T-helper 2 cell treated with Interferon-gamma antibody and Interleukin-4, amounts not matched to agents 5 μg/mL and 100 μg/mL, for 36 hours (primary cell): ENCODE results near the gene SNORC.

Experiments used
- DNase-seq: peaks from one replicate; pipeline ENCODE4 v3.0.0; 2021; ENCODE audit warnings: low spot score
- H3K27ac Mint-ChIP-seq: one replicate; pipeline ENCODE4 v1.8.0; 2021; ENCODE audit warnings: mild to moderate bottlenecking, mixed read lengths
- H3K27me3 Mint-ChIP-seq: one replicate; pipeline ENCODE4 v1.8.0; 2021; ENCODE audit warnings: low read depth, mixed read lengths
- H3K36me3 Mint-ChIP-seq: one replicate; pipeline ENCODE4 v1.8.0; 2021; ENCODE audit warnings: low read depth, mixed read lengths
- H3K4me1 Mint-ChIP-seq: one replicate; pipeline ENCODE4 v1.8.0; 2021; ENCODE audit warnings: low read depth, mixed read lengths
- H3K4me3 Mint-ChIP-seq: one replicate; pipeline ENCODE4 v1.8.0; 2022; ENCODE audit warnings: mild to moderate bottlenecking, moderate library complexity, mixed read lengths
- H3K9me3 Mint-ChIP-seq: one replicate; pipeline ENCODE4 v1.8.0; 2021; ENCODE audit warnings: mixed read lengths

The SNORC gene

DNA sequence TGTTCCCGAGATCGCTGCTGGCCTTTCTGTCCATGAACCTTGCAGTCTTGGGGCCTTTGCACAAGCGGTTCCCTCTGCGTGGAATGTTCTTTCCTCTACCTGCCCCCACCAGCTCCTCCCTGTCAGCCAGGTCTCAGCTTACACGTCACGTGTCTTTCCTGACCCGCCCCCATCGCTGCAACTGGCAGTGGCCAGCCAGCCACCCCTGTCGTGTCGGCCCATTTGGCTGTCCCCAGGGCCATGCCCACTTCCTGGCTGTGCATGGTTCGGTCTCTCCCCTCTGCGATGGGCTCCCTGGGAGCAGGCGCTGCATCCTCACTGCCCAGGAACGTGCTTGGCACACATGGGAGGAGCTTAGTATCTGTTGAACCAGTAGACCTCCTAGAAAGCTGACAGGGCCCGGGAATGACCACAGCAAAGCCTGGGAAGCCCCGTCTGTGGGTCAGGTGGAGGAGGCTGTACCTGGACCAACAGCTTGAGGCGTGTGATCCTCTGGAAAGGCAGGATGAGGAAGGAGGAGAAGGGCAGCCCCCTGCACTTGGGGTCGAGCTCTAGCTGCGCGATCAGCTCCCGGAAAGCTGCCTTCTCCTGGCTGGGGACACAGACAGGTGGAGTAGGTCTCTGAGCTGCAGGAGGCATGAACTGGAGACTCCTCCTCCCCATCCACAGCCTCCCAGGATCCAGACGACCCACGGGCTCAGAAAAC is 21.0 kb downstream of the SNORC start:
- H3K27ac Mint-ChIP-seq = no peak overlapping the region

DNA sequence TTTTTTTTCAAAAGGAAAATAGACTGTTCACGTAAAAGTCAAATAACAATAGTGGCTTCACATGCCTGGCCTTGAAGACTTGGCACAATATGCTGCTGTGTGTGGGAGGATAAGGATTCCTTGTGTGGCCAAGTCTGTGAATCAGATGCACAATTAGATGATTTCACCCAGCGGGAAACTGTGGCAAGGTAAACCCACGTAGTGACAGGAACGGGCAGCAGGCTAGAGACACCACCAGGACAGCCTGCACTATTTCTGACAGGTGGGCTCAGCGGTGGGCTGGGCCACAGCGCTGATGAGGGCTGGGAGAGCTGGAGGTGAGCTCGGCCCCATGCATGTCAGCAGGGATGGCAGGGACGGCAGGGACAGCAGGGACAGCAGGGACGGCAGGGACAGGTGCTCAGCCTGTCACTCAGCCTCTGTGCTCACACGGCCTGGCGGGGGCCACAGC is 21.6 kb downstream of the SNORC start:
- no peak overlapping the region for H3K27ac Mint-ChIP-seq
- no peaks in the 10 kb centered on the region for H3K9me3 Mint-ChIP-seq
- H3K27me3 Mint-ChIP-seq = no peaks in the 10 kb centered on the region

More for the DNA sequence above, 21.0 kb downstream of the SNORC start:
- H3K27me3 Mint-ChIP-seq = no peaks in the 10 kb centered on the region
- DNase-seq = no peak
- no peaks in the 10 kb centered on the region for H3K4me1 Mint-ChIP-seq
- H3K4me3 Mint-ChIP-seq = no peak overlapping the region
- H3K36me3 Mint-ChIP-seq = no peaks in the 10 kb centered on the region
- no peaks in the 10 kb centered on the region for H3K9me3 Mint-ChIP-seq

DNA sequence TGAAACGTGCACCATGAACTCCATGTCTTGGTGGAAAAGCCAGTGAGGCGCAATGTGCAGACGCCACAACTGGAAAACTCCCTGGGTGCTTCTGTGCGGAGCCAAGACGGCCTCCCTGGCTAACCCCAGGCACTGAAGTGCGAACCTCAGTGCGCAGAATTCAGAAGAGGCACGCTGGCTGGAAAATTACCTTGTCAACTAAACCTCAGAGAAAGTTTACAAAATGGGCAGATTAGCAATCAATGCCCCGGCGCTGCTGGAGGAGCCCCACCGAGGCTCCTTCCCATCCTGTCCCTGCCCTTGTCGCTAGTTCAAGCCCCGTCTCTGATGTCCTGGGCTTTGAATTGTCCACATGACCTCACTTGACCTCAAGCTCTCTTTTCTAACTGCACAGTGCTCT is 22.2 kb downstream of the SNORC start:
- no peaks in the 10 kb centered on the region for H3K9me3 Mint-ChIP-seq
- H3K36me3 Mint-ChIP-seq = no peaks in the 10 kb centered on the region
- no peak for DNase-seq
- no peaks in the 10 kb centered on the region for H3K27me3 Mint-ChIP-seq
- H3K4me3 Mint-ChIP-seq = no peak overlapping the region
- H3K27ac Mint-ChIP-seq = no peak overlapping the region
- no peaks in the 10 kb centered on the region for H3K4me1 Mint-ChIP-seq

More for the DNA sequence above, 21.6 kb downstream of the SNORC start:
- no peaks in the 10 kb centered on the region for H3K4me1 Mint-ChIP-seq
- DNase-seq = no peak
- H3K4me3 Mint-ChIP-seq = no peak overlapping the region
- H3K36me3 Mint-ChIP-seq = no peaks in the 10 kb centered on the region

DNA sequence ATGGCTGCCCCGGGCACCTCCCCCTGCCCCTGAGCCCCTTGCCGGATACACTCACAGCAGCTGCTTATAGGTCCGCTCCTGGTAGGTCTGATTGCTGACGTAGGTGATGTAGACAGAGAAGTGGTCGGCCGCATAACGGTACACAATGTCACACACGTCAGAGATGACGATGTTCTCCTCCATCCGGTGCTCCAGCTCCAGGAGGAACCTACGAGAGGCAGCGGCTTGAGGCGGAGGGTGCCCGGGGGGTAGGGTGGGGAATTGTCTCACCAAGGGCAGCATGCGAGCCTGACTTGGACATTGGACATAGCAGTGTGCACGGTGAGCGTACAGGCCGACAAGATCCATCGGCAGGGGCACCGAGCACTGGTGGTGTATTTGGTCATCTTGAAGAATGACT is 22.8 kb downstream of the SNORC start:
- Mint-ChIP-seq H3K27ac (no peak overlapping the region), H3K27me3 (no peaks in the 10 kb centered on the region), H3K4me3 (no peak overlapping the region), H3K36me3 (no peaks in the 10 kb centered on the region), H3K9me3 (no peaks in the 10 kb centered on the region), H3K4me1 (no peaks in the 10 kb centered on the region)
- DNase-seq = no peak

DNA sequence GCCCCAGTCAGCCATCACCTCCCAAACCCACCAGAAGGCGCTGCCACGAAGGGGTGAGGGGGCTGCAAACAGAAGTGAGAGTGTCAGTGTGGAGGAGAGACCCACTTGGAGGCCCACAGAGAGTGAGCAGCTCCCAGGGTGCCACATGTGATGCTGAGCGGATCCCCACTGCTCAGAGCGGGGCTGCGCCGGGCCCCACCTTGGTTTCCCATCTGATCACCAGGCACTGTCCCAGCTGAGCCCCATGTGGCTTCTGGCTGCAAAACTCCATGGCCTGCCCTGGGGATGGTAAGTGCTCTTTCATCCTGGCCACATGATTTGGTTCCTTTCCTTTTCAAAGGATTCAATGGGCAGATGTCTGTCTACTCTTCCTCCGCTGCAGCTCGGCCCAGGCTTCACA is 23.8 kb downstream of the SNORC start:
- Mint-ChIP-seq H3K36me3 (no peaks in the 10 kb centered on the region), H3K27me3 (no peaks in the 10 kb centered on the region), H3K4me3 (no peak overlapping the region), H3K27ac (no peak overlapping the region), H3K9me3 (no peaks in the 10 kb centered on the region), H3K4me1 (no peaks in the 10 kb centered on the region)
- no peak for DNase-seq

DNA sequence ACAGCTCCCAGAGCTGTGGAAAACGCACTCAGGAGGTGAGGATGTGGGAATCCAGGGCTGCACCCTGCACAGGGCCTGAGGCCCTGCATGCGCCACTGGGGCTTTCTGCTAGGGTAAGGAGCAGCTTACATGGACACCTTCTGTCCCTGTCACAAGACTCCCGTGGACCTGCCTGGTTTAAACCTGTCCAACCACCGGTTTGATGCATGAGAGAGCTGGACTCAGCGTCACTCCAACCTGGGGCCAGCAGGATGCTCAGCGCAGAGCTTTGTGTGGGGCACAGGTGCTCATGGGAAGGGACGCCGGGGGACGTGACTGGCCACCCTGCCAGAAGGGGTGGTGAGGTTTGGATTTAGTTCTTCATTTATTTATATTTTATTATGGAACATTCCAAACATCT is 24.2 kb downstream of the SNORC start:
- Mint-ChIP-seq H3K4me1 (no peaks in the 10 kb centered on the region), H3K9me3 (no peaks in the 10 kb centered on the region), H3K27me3 (no peaks in the 10 kb centered on the region), H3K36me3 (no peaks in the 10 kb centered on the region), H3K27ac (no peak overlapping the region), H3K4me3 (no peak overlapping the region)
- DNase-seq = no peak

DNA sequence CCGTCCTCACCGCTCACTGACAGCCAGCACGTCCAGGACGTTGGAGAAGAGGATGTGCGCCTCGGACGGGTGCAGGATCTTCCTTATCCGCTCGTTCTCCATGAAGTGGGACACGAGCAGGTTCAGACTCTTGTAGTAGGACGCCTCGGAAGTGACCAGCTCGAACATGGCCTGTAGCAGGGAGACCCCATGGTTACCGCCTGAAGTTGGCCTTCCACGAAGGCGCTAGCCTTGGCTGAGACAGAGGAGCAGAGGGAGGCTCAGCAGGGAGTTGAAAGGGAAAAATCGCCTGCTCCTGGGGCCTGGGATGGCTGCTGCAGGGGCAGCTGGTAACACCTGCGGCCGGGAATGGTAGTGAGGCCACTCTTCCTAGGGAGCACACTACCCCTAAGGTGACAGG is 24.7 kb downstream of the SNORC start:
- no peaks in the 10 kb centered on the region for H3K36me3 Mint-ChIP-seq
- H3K4me1 Mint-ChIP-seq = no peaks in the 10 kb centered on the region
- no peaks in the 10 kb centered on the region for H3K27me3 Mint-ChIP-seq
- no peak for DNase-seq
- H3K27ac Mint-ChIP-seq = no peak overlapping the region
- no peak overlapping the region for H3K4me3 Mint-ChIP-seq
- no peaks in the 10 kb centered on the region for H3K9me3 Mint-ChIP-seq

DNA sequence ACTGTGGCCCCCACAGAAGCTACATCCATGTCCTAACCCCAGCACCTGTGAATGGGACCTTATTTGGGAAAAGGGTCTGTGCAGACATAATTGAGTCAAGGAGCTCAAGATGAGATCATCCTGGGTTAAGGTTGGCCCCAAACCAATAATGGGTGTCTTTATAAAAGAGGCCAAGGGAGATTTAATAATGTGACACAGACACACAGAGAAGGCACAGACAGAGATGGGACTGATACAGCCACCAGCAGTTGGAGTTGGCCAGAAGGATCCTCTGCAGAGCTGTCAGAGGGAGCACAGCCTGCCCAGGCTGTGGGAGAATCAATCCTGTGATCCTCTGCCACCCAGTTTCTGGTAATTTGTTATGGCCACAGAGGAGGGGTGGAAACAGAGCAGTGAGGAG is 26.0 kb downstream of the SNORC start:
- Mint-ChIP-seq H3K36me3 (no peaks in the 10 kb centered on the region), H3K4me3 (no peak overlapping the region), H3K4me1 (no peaks in the 10 kb centered on the region), H3K27me3 (no peaks in the 10 kb centered on the region), H3K9me3 (no peaks in the 10 kb centered on the region), H3K27ac (no peak overlapping the region)
- no peak for DNase-seq

DNA sequence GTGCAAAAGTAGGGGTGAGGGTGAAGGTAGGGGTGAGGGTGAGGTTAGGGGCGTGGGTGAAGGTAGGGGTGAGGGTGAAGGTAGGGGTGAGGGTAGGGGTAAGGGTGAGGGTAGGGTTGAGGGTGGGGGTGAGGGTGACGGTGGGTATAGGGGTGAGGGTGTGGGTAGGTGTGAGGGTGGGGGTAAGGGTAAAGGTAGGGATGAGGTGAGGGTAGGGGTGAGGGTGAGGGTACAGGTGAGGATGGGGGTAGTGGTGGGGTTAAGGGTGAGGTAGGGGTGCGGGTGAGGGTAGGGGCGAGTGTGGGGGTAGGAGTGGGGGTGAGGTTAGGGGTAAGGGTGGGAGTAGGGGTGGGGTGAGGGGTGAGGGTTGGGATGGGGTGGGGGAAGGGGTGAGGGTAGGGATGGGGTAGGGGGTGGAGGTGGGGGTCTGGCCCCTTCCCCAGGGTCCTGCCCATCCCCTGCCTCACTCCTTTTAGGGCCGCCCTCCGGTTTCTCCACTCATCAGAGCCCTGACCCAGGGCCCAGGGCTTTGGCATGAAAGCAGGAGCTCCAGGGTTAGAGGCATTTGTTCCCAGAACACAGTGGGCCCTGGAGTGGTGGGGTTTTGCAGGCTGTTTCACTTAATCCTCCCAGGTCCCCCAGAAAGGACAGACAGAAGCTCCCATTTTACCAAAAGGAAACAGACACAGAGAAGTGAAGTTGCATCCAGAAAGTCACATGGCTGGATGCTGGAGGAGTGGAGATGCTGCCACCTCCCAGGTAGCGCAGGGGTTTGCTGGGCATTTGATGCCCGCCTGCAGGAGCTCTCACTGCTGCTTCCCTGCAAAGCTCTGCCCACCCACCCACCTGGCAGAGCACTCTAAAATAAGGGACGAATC is 26.9 kb downstream of the SNORC start:
- Mint-ChIP-seq H3K4me3 (no peak overlapping the region), H3K27ac (no peak overlapping the region), H3K27me3 (no peaks in the 10 kb centered on the region)

DNA sequence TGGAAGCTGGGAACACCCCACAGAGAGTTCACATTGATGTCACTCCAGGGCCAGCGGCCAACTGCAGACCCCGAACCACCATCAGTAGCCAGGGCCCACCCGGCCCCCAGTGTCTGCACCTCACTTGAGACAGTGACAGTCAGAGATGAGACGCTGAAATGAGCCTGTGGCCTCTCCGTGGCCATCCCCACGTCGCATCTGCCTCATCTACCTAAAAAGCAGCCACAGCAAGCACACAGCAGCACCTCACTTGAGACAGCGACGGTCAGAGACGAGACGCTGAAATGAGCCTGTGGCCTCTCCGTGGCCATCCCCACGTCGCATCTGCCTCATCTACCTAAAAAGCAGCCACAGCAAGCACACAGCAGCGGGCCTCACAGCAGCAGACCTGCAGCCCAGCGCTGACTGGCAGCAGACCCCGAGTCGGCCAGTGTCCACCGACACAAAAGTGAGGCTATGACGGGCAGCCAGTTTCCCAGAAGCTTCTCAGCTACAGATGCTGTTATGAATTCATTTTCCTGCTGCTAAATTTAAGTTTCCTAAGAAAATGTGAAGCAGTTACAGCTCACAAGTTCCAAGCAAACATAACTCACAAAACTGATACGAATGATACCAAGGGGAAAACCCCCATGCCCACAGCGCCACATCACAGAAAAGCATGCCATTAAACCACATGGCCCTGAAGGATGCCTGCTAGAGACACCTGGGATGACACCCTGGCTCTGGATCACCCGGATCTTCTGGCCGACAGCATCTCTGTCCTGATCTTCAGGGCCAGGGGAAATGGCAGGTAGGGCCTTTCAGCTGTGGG is 27.7 kb downstream of the SNORC start:
- Mint-ChIP-seq H3K27ac (no peak overlapping the region), H3K9me3 (no peaks in the 10 kb centered on the region), H3K36me3 (no peaks in the 10 kb centered on the region), H3K4me3 (no peak overlapping the region), H3K27me3 (no peaks in the 10 kb centered on the region), H3K4me1 (no peaks in the 10 kb centered on the region)
- DNase-seq = peak; percentile 71

More for the DNA sequence above, 26.9 kb downstream of the SNORC start:
- no peak for DNase-seq
- Mint-ChIP-seq H3K4me1 (no peaks in the 10 kb centered on the region), H3K36me3 (no peaks in the 10 kb centered on the region), H3K9me3 (no peaks in the 10 kb centered on the region)

DNA sequence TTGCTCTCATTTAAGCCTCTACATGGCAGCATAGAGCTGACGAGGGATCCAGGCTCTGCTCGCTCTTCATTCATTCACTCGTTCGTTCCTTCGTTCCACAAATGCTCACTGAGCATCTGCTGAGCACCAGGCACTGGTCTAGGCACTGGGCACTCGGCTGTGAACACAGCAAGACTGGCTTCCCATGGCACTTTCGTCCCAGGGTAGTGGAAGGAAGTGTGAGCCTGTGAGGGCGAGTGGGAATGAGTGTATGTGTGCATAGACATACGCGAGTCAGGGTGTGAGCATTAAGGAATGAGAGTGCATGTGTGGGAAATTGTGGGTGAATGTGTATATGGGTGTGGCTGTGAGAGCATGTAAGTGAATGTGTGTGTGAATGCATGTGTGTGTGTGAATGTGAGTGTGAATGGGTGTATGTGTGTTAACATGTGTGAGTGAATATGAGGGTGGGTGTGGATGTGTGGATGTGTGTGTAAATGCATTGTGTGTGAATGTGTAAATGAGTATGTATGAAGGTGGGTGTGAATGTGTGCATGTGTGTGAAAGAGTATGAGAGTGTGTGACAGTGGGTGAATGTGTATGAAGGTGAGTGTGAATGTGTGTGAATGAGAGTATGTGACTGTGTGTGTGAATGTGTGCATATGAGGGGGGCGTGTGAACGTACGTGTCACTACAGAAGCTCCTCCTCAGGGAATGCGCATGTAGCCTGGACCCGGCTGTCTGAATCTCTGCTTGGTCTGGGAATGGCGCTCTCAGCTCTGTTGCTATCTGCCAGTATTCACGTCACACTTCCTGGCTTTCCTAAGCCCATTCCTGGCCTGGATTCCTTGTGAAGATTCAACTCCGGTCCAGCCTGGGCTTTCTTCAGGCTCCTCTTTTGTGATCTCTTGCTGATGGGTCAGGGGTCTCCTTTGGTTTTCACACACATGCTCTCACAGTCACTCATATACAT is 28.8 kb downstream of the SNORC start:
- Mint-ChIP-seq H3K9me3 (no peaks in the 10 kb centered on the region), H3K27ac (no peak overlapping the region), H3K36me3 (no peaks in the 10 kb centered on the region), H3K4me1 (no peaks in the 10 kb centered on the region), H3K27me3 (no peaks in the 10 kb centered on the region), H3K4me3 (no peak overlapping the region)
- no peak for DNase-seq

DNA sequence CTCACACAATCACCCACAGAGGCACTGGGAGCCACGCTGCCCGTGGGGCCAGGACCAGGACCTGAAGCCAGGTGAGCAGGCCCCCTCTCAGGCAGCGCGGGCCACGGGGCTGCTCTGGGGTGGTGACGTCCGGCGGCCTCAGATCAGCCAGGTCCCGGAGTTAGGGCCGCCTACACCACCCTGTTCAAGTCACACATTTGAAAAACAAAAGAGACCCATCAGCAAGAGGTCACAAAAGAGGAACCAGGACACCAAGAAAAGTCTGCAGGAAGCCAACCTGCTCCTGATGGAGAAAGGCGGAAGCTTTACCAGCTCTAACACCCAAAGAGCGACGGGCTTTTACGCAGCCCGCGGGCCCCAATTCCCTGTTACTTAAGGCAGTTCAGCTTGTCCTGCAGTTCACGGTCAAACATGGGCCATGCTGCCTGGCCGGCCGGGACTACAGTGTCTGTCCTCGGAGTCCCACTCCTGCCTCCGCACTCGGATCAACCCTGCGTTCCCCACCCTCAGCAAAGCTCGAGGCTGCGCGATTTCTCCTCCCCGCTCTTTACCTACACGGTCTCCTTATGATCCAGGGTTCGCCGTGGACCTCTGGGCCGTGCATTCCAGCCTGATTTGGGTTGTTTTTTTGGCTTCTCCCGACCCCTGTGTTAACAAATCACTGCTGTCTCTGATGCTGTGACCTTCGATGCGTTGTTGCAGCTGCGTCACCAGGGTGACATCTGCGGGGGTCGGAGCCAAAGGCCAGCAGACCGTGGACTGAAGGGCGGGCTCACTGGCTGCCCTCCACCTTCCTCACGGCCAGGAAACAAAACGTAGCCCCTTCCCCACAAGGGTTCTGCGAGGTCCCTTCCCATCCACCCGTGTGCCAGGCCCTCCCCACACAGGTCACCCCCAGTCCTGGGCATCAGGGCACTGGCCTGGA is 31.0 kb downstream of the SNORC start:
- no peaks in the 10 kb centered on the region for H3K9me3 Mint-ChIP-seq
- H3K27me3 Mint-ChIP-seq = no peaks in the 10 kb centered on the region
- no peak for DNase-seq
- no peaks in the 10 kb centered on the region for H3K36me3 Mint-ChIP-seq
- no peak overlapping the region for H3K27ac Mint-ChIP-seq
- H3K4me3 Mint-ChIP-seq = no peak overlapping the region
- no peaks in the 10 kb centered on the region for H3K4me1 Mint-ChIP-seq
